ENCODE measurements around the gene SPEG.

SPEG gene

GRCh38 chr2:219425238-219426067 lies 9.2 kb upstream of the SPEG start:
- DNase-seq (ENCODE audit: low read depth): no peak

- DNase-seq (ENCODE audit: low read depth): no peak
These were observed 8.6 kb upstream of the SPEG start for GRCh38 chr2:219426068-219426443.

- DNase-seq (ENCODE audit: low read depth): no peak
These were observed 8.0 kb upstream of the SPEG start for GRCh38 chr2:219426534-219427136.

- no peak for DNase-seq (ENCODE audit: low read depth)
These were observed 6.2 kb upstream of the SPEG start for GRCh38 chr2:219428469-219428868.

GRCh38 chr2:219429958-219430606 lies 4.6 kb upstream of the SPEG start:
- no peak for DNase-seq (ENCODE audit: low read depth)

- DNase-seq (ENCODE audit: low read depth): no peak
These were observed 3.7 kb upstream of the SPEG start for GRCh38 chr2:219430633-219431615.

- no peak for DNase-seq (ENCODE audit: low read depth)
These were observed 776 bp upstream of the SPEG start for GRCh38 chr2:219433666-219434467.

GRCh38 chr2:219434468-219434717 lies 250 bp upstream of the SPEG start:
- no peak for DNase-seq (ENCODE audit: low read depth)

- no peak for DNase-seq (ENCODE audit: low read depth)
These were observed 1.1 kb downstream of the SPEG start for GRCh38 chr2:219435701-219436100.

- DNase-seq (ENCODE audit: low read depth): no peak
These were observed 1.8 kb downstream of the SPEG start for GRCh38 chr2:219436491-219436890.

GRCh38 chr2:219437141-219437540 lies 2.5 kb downstream of the SPEG start:
- no peak for DNase-seq (ENCODE audit: low read depth)

- DNase-seq (ENCODE audit: low read depth): no peak
These were observed 3.1 kb downstream of the SPEG start for GRCh38 chr2:219437690-219438206.

- no peak for DNase-seq (ENCODE audit: low read depth)
These were observed 3.8 kb downstream of the SPEG start for GRCh38 chr2:219438453-219438852.

- DNase-seq (ENCODE audit: low read depth): no peak
These were observed 4.9 kb downstream of the SPEG start for GRCh38 chr2:219439506-219439905.

- no peak for DNase-seq (ENCODE audit: low read depth)
These were observed 6.0 kb downstream of the SPEG start for GRCh38 chr2:219440388-219441256.

GRCh38 chr2:219441451-219442255 lies 7.0 kb downstream of the SPEG start:
- no peak for DNase-seq (ENCODE audit: low read depth)

- no peak for DNase-seq (ENCODE audit: low read depth)
These were observed 7.8 kb downstream of the SPEG start for GRCh38 chr2:219442256-219443015.

GRCh38 chr2:219443016-219443696 lies 8.5 kb downstream of the SPEG start:
- no peak for DNase-seq (ENCODE audit: low read depth)
